HEK293T (cell line): ENCODE results near the gene YRDC.
"Not testable (repeated sequence)": the region's sequence is repeated elsewhere in the genome, so short reads cannot be mapped to it uniquely, and the experiment has no call there.

Source experiments
- CTCF ChIA-PET: fragments of 350-600 bp; formaldehyde crosslinking; extraction: SDS; loops from one replicate; lab custom pipeline; 2021; ENCODE audit warnings: antibody characterized with exemption, inconsistent platforms; lab: Yijun Ruan, JAX
- POLR2A ChIA-PET: fragments of 350-600 bp; formaldehyde crosslinking; extraction: SDS; loops from one replicate; lab custom pipeline; 2020; ENCODE audit warnings: antibody characterized with exemption, inconsistent platforms; lab: Yijun Ruan, JAX
- DNase-seq: peaks from one replicate; pipeline ENCODE4 v3.0.0; 2012; ENCODE audit warnings: mixed read lengths; ENCODE audit errors: extremely low spot score
- ARNT ChIP-seq: fragments of 450-650 bp; IDR thresholded peaks from 2 replicates; pipeline ENCODE4 v1.6.1; 2017; ENCODE audit warnings: mild to moderate bottlenecking
- BHLHE40 ChIP-seq: fragments of 450-650 bp; IDR thresholded peaks from 2 replicates; pipeline ENCODE4 v1.6.1; 2016; ENCODE audit warnings: mild to moderate bottlenecking, moderate library complexity, borderline replicate concordance
- CTBP1 ChIP-seq: fragments of 450-650 bp; IDR thresholded peaks from 2 replicates; pipeline ENCODE4 v1.6.1; 2016; ENCODE audit warnings: borderline replicate concordance
- ELF4 ChIP-seq: fragments of 450-650 bp; IDR thresholded peaks from 2 replicates; pipeline ENCODE4 v1.6.1; 2017; ENCODE audit warnings: antibody characterized with exemption
- FOXA1 ChIP-seq: fragments of 450-650 bp; IDR thresholded peaks from 2 replicates; pipeline ENCODE4 v1.6.1; 2016; ENCODE audit warnings: mild to moderate bottlenecking
- FOXK2 ChIP-seq: fragments of 450-650 bp; IDR thresholded peaks from 2 replicates; pipeline ENCODE4 v1.6.1; 2016; ENCODE audit warnings: mild to moderate bottlenecking
- FOXM1 ChIP-seq: fragments of 450-650 bp; IDR thresholded peaks from 2 replicates; pipeline ENCODE4 v1.6.1; 2017; ENCODE audit warnings: mild to moderate bottlenecking, borderline replicate concordance
- HDGF ChIP-seq: fragments of 450-650 bp; IDR thresholded peaks from 2 replicates; pipeline ENCODE4 v1.6.1; 2017; ENCODE audit warnings: antibody characterized with exemption, borderline replicate concordance
- L3MBTL2 ChIP-seq: fragments of 450-650 bp; conservative IDR thresholded peaks from 2 replicates; pipeline ENCODE4 v1.6.1; 2016; ENCODE audit warnings: mild to moderate bottlenecking
- LEF1 ChIP-seq: fragments of 450-650 bp; IDR thresholded peaks from 2 replicates; pipeline ENCODE4 v1.6.1; 2017; ENCODE audit warnings: mild to moderate bottlenecking, borderline replicate concordance
- NFRKB ChIP-seq: fragments of 450-650 bp; IDR thresholded peaks from 2 replicates; pipeline ENCODE4 v1.6.1; 2016; ENCODE audit warnings: mild to moderate bottlenecking, moderate library complexity
- SP1 ChIP-seq: fragments of 450-650 bp; IDR thresholded peaks from 2 replicates; pipeline ENCODE4 v1.6.1; 2017
- SUZ12 ChIP-seq: fragments of 450-650 bp; IDR thresholded peaks from 2 replicates; pipeline ENCODE4 v1.6.1; 2016; ENCODE audit warnings: mild to moderate bottlenecking
- TARDBP ChIP-seq: fragments of 450-650 bp; IDR thresholded peaks from 2 replicates; pipeline ENCODE4 v1.6.1; 2016
- ZNF384 ChIP-seq: fragments of 450-650 bp; IDR thresholded peaks from 2 replicates; pipeline ENCODE4 v1.6.1; 2016
- TF ChIP-seq, protein P1 (sequence below): fragments of 450-650 bp; IDR thresholded peaks from 2 replicates; pipeline ENCODE4 v1.6.1; 2016

Gene YRDC

GRCh38 chr1:37792943-37793686 lies 14.9 kb downstream of the YRDC start:
- TF ChIP-seq, protein P1, sequence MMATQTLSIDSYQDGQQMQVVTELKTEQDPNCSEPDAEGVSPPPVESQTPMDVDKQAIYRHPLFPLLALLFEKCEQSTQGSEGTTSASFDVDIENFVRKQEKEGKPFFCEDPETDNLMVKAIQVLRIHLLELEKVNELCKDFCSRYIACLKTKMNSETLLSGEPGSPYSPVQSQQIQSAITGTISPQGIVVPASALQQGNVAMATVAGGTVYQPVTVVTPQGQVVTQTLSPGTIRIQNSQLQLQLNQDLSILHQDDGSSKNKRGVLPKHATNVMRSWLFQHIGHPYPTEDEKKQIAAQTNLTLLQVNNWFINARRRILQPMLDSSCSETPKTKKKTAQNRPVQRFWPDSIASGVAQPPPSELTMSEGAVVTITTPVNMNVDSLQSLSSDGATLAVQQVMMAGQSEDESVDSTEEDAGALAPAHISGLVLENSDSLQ, result no peak
- TF ChIP-seq FOXM1 (no peak), TARDBP (no peak), BHLHE40 (no peak), FOXA1 (no peak), HDGF (no peak), ZNF384 (no peak), SP1 (no peak), ARNT (no peak), SUZ12 (no peak), FOXK2 (no peak), ELF4 (no peak), CTBP1 (no peak), LEF1 (no peak)
- ChIA-PET CTCF (no interaction called here), POLR2A (interaction anchor here (3.3 kb wide), 1 partner anchor 14 kb away, joined by 32 read pairs; the partner anchor contains the start of genes C1orf122 and YRDC)
- DNase-seq, result no peak

GRCh38 chr1:37782491-37782890 lies 25.5 kb downstream of the YRDC start:
- no peak for TF ChIP-seq ZNF384
- TF ChIP-seq ARNT, result no peak
- TF ChIP-seq FOXA1, result no peak
- no peak for TF ChIP-seq BHLHE40
- TF ChIP-seq L3MBTL2, result no peak
- no peak for TF ChIP-seq HDGF
- TF ChIP-seq LEF1, result no peak
- TF ChIP-seq, protein P1, result no peak
- TF ChIP-seq FOXM1, result no peak
- TF ChIP-seq SUZ12, result no peak
- TF ChIP-seq ELF4, result no peak
- POLR2A ChIA-PET, result no interaction called here
- CTCF ChIA-PET, result no interaction called here
- DNase-seq, result no peak

- CTCF ChIA-PET, result no interaction called here
- POLR2A ChIA-PET, result no interaction called here
- TF ChIP-seq TARDBP (no peak), L3MBTL2 (no peak), LEF1 (no peak), CTBP1 (no peak), HDGF (no peak)
- TF ChIP-seq, protein P1, result no peak
- DNase-seq, result no peak
These were observed 29.4 kb downstream of the YRDC start for GRCh38 chr1:37778654-37779053.

DNA sequence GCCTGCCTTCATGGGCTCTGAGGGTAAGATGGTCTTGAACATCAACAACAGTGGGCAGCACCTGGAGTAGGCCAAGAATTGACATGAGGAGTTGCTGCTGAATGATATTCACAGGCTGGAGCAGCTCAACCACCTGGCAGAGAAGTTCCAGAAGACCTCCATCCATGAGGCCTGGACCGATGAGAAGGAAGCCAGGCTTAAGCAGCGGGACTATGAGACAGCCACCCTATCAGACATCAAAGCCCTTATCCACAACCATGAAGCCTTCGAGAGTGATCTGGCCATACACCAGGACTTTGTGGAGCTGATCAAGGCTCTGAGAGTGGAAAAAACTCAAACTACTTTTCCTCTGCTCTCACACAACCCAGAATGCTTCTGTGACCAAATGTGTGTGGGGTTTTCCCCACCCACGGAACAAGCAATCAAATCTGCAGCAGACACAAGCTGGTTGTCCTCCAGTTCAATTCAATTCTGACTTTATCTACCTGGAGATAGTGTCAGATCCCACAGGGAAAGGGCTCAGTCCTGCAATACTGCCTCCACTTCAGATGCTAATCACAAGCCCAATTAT lies 31.0 kb downstream of the YRDC start:
- POLR2A ChIA-PET, result no interaction called here
- TF ChIP-seq L3MBTL2 (no peak), CTBP1 (no peak), ARNT (no peak), LEF1 (no peak), FOXK2 (no peak)
- TF ChIP-seq, protein P1, result no peak
- CTCF ChIA-PET, result no interaction called here
- no peak for DNase-seq

DNA sequence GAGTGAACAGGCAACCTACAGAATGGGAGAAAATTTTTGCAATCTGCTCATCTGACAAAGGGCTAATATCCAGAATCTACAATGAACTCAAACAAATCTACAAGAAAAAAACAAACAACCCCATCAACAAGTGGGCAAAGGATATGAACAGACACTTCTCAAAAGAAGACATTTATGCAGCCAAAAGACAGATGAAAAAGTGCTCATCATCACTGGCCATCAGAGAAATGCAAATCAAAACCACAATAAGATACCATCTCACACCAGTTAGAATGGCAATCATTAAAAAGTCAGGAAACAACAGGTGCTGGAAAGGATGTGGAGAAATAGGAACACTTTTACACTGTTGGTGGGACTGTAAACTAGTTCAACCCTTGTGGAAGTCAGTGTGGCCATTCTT lies 36.6 kb downstream of the YRDC start:
- DNase-seq, POLR2A ChIA-PET, CTCF ChIA-PET: not testable (repeated sequence)

GRCh38 chr1:37767488-37767887 lies 40.5 kb downstream of the YRDC start:
- TF ChIP-seq SP1, result no peak
- TF ChIP-seq FOXM1, result no peak
- no peak for TF ChIP-seq CTBP1
- no peak for TF ChIP-seq SUZ12
- TF ChIP-seq L3MBTL2, result no peak
- TF ChIP-seq, protein P1, result no peak
- no peak for TF ChIP-seq LEF1
- TF ChIP-seq ELF4, result no peak
- no peak for TF ChIP-seq ARNT
- TF ChIP-seq FOXK2, result no peak
- TF ChIP-seq NFRKB, result no peak
- no peak for TF ChIP-seq BHLHE40
- TF ChIP-seq TARDBP, result no peak
- TF ChIP-seq FOXA1, result no peak
- TF ChIP-seq HDGF, result no peak
- TF ChIP-seq ZNF384, result no peak
- CTCF ChIA-PET, result no interaction called here
- POLR2A ChIA-PET, result no interaction called here
- no peak for DNase-seq
